WTC11 (cell line): Measurements from ENCODE around the gene BARX2. TPM values are rescaled to one million over a fixed set of nuclear protein-coding genes. Genes with fewer than 3 reads are reported as not detected.

Source experiments
- ATAC-seq: fragments of 200-7000 bp; cut with Tn5 transposase; 2 replicates; pipeline ENCODE4 v1.10.0; 2021; ENCODE audit warnings: mild to moderate bottlenecking, moderate library complexity
- CTCF ChIA-PET: fragments of 300-600 bp; sonication (Branson Sonifier 250); formaldehyde crosslinking; loops from one replicate; lab custom pipeline; 2021; ENCODE audit warnings: antibody characterized with exemption; lab: Charles Lee
- POLR2A ChIA-PET: fragments of 350-600 bp; sonication (Branson Sonifier 250); formaldehyde crosslinking; loops from one replicate; lab custom pipeline; 2021; ENCODE audit warnings: antibody characterized with exemption; lab: Charles Lee
- DNase-seq: peaks from one replicate; pipeline ENCODE4 v3.0.0; 2021; ENCODE audit warnings: low spot score
- H3K27ac Mint-ChIP-seq: 2 replicates; pipeline ENCODE4 v1.8.0; 2021; ENCODE audit warnings: mixed read lengths
- H3K27me3 Mint-ChIP-seq: 2 replicates; pipeline ENCODE4 v1.8.0; 2021; ENCODE audit warnings: low read depth, mild to moderate bottlenecking, moderate library complexity, mixed read lengths
- H3K36me3 Mint-ChIP-seq: 2 replicates; pipeline ENCODE4 v1.8.0; 2021; ENCODE audit warnings: mixed read lengths
- H3K4me1 Mint-ChIP-seq: 2 replicates; pipeline ENCODE4 v1.8.0; 2022; ENCODE audit warnings: mixed read lengths
- H3K4me3 Mint-ChIP-seq: 2 replicates; pipeline ENCODE4 v1.8.0; 2021; ENCODE audit warnings: mild to moderate bottlenecking, moderate library complexity, mixed read lengths
- H3K9me3 Mint-ChIP-seq: 2 replicates; pipeline ENCODE4 v1.8.0; 2021; ENCODE audit warnings: mixed read lengths
- AFF4 ChIP-seq: sonication (generic); formaldehyde crosslinking; IDR thresholded peaks from 2 replicates; pipeline ENCODE4 v1.8.1; 2023; ENCODE audit warnings: mild to moderate bottlenecking, missing genetic modification reagents, borderline replicate concordance
- ATF1 ChIP-seq: sonication (generic); formaldehyde crosslinking; IDR thresholded peaks from 2 replicates; pipeline ENCODE4 v1.8.1; 2023; ENCODE audit warnings: mild to moderate bottlenecking, moderate library complexity, missing genetic modification reagents
- CBFB ChIP-seq: sonication (generic); formaldehyde crosslinking; IDR thresholded peaks from 2 replicates; pipeline ENCODE4 v1.8.1; 2022; ENCODE audit warnings: mild to moderate bottlenecking, low read depth, missing genetic modification reagents
- CDX4 ChIP-seq: fragments of 250-450 bp; sonication (Bioruptor Pico); IDR thresholded peaks from 2 replicates; pipeline ENCODE4 v1.9.0; 2021; ENCODE audit warnings: moderate library complexity, mild to moderate bottlenecking, inconsistent platforms, borderline replicate concordance
- EMX1 ChIP-seq: fragments of 250-450 bp; sonication (Bioruptor Pico); IDR thresholded peaks from 2 replicates; pipeline ENCODE4 v1.8.0; 2021; ENCODE audit warnings: mild to moderate bottlenecking
- HMGA2 ChIP-seq: fragments of 250-450 bp; sonication (Bioruptor Pico); IDR thresholded peaks from 2 replicates; pipeline ENCODE4 v1.4.0; 2021; ENCODE audit warnings: mild to moderate bottlenecking, moderate library complexity
- HMGXB4 ChIP-seq: sonication (generic); formaldehyde crosslinking; IDR thresholded peaks from 2 replicates; pipeline ENCODE4 v1.8.1; 2023; ENCODE audit warnings: mild to moderate bottlenecking, moderate library complexity, missing genetic modification reagents
- JAZF1 ChIP-seq: fragments of 250-450 bp; sonication (Bioruptor Pico); IDR thresholded peaks from 2 replicates; pipeline ENCODE4 v1.9.0; 2021; ENCODE audit warnings: moderate library complexity, mild to moderate bottlenecking, inconsistent platforms
- JUN ChIP-seq: sonication (generic); formaldehyde crosslinking; IDR thresholded peaks from 2 replicates; pipeline ENCODE4 v1.8.0; 2023; ENCODE audit warnings: mild to moderate bottlenecking, missing genetic modification reagents
- NFYB ChIP-seq: sonication (generic); formaldehyde crosslinking; conservative IDR thresholded peaks from 2 replicates; pipeline ENCODE4 v1.8.0; 2022; ENCODE audit warnings: low read depth, missing genetic modification reagents
- PREB ChIP-seq: sonication (generic); formaldehyde crosslinking; IDR thresholded peaks from 2 replicates; pipeline ENCODE4 v1.8.1; 2022; ENCODE audit warnings: mild to moderate bottlenecking, missing genetic modification reagents, moderate library complexity, borderline replicate concordance
- SP1 ChIP-seq: sonication (generic); formaldehyde crosslinking; conservative IDR thresholded peaks from 2 replicates; pipeline ENCODE4 v1.8.1; 2022; ENCODE audit warnings: missing genetic modification reagents
- TEAD1 ChIP-seq: sonication (generic); formaldehyde crosslinking; IDR thresholded peaks from 2 replicates; pipeline ENCODE4 v1.8.0; 2022; ENCODE audit warnings: mild to moderate bottlenecking, missing genetic modification reagents
- ZBTB21 ChIP-seq: sonication (generic); formaldehyde crosslinking; IDR thresholded peaks from 2 replicates; pipeline ENCODE4 v1.8.1; 2023; ENCODE audit warnings: mild to moderate bottlenecking, missing genetic modification reagents, borderline replicate concordance
- ZMAT4 ChIP-seq: fragments of 250-450 bp; sonication (Bioruptor Pico); IDR thresholded peaks from 2 replicates; pipeline ENCODE4 v1.9.0; 2021; ENCODE audit warnings: mild to moderate bottlenecking
- ZNF138 ChIP-seq: sonication (generic); formaldehyde crosslinking; conservative IDR thresholded peaks from 2 replicates; pipeline ENCODE4 v1.8.1; 2022; ENCODE audit warnings: mild to moderate bottlenecking, moderate library complexity, missing genetic modification reagents
- ZNF219 ChIP-seq: sonication (generic); formaldehyde crosslinking; IDR thresholded peaks from 2 replicates; pipeline ENCODE4 v1.8.0; 2023; ENCODE audit warnings: missing genetic modification reagents, mild to moderate bottlenecking, borderline replicate concordance
- ZNF263 ChIP-seq: sonication (generic); formaldehyde crosslinking; IDR thresholded peaks from 2 replicates; pipeline ENCODE4 v1.8.1; 2022; ENCODE audit warnings: low read depth, mild to moderate bottlenecking, moderate library complexity, missing genetic modification reagents
- ZNF317 ChIP-seq: sonication (generic); formaldehyde crosslinking; IDR thresholded peaks from 2 replicates; pipeline ENCODE4 v1.8.1; 2023; ENCODE audit warnings: low read depth, mild to moderate bottlenecking, moderate library complexity, missing genetic modification reagents, borderline replicate concordance
- ZNF425 ChIP-seq: fragments of 250-450 bp; sonication (Bioruptor Pico); conservative IDR thresholded peaks from 2 replicates; pipeline ENCODE4 v1.9.0; 2021; ENCODE audit warnings: mild to moderate bottlenecking
- total RNA-seq: library from RNA; stranded (reverse); gene quantifications from 3 replicates; pipeline ENCODE4 v1.2.3, GENCODE V29; 2021

Gene BARX2
- total RNA-seq, 1 experiment from 2014 or later = not detected

GRCh38 chr11:129354691-129355090 is 21.0 kb upstream of the BARX2 start:
- Mint-ChIP-seq H3K27me3 (0 out of 2 replicates have a peak, but pooled peaks cover 3% of the 10 kb centered on the region), H3K9me3 (no peaks in the 10 kb centered on the region), H3K4me1 (no peaks in the 10 kb centered on the region), H3K27ac (no peak overlapping the region), H3K36me3 (no peaks in the 10 kb centered on the region), H3K4me3 (no peak overlapping the region)
- ATAC-seq (no peak), DNase-seq (no peak)
- ChIA-PET POLR2A (no interaction called here), CTCF (no interaction called here)
- TF ChIP-seq CBFB (CRISPR knock-in tag) = no peak
- no peak for TF ChIP-seq HMGA2 (CRISPR knock-in tag)
- TF ChIP-seq ZMAT4 = no peak
- no peak for TF ChIP-seq ZBTB21 (CRISPR knock-in tag)
- TF ChIP-seq EMX1 (CRISPR knock-in tag) = no peak
- TF ChIP-seq ATF1 = no peak
- no peak for TF ChIP-seq ZNF219 (CRISPR knock-in tag)
- TF ChIP-seq ZNF263 (CRISPR knock-in tag) = no peak
- TF ChIP-seq PREB = no peak
- TF ChIP-seq CDX4 (CRISPR knock-in tag) = no peak

- TF ChIP-seq HMGXB4 (CRISPR knock-in tag) (no peak), JUN (CRISPR knock-in tag) (no peak), TEAD1 (CRISPR knock-in tag) (no peak), ZNF317 (CRISPR knock-in tag) (no peak), SP1 (CRISPR knock-in tag) (no peak), ZNF425 (CRISPR knock-in tag) (no peak)
- TF ChIP-seq, all 79 proteins: peak for 0
- Mint-ChIP-seq H3K4me1 (no peaks in the 10 kb centered on the region), H3K27me3 (no peaks in the 10 kb centered on the region; the same call in 1 of the 2 replicates), H3K36me3 (no peaks in the 10 kb centered on the region), H3K4me3 (no peak overlapping the region), H3K9me3 (no peaks in the 10 kb centered on the region), H3K27ac (no peak overlapping the region)
- POLR2A ChIA-PET = no interaction called here
- ATAC-seq = no peak
- CTCF ChIA-PET = no interaction called here
- DNase-seq = no peak
Observed at GRCh38 chr11:129359748-129360147, 15.9 kb upstream of the BARX2 start.

- POLR2A ChIA-PET = no interaction called here
- ATAC-seq = peak; percentile 100
- Mint-ChIP-seq H3K36me3 (no peaks in the 10 kb centered on the region), H3K4me3 (no peak overlapping the region), H3K27ac (no peak overlapping the region), H3K9me3 (no peaks in the 10 kb centered on the region), H3K27me3 (peaks cover 32% of the 10 kb centered on the region), H3K4me1 (0 out of 2 replicates have a peak, but pooled peaks cover 4% of the 10 kb centered on the region)
- peak; percentile 92 for DNase-seq
- CTCF ChIA-PET = interaction anchor here (0.5 to 1.8 kb wide), 10 partner anchors 9 to 473 kb away, joined by 3 to 15 read pairs (median 5); partner anchors contain the start of gene BARX2
- TF ChIP-seq AFF4 (peak; percentile 50; the same call in 1 of the 2 replicates), CDX4 (CRISPR knock-in tag) (no peak), NFYB (CRISPR knock-in tag) (no peak), ATF1 (no peak), ZNF138 (no peak), JAZF1 (CRISPR knock-in tag) (no peak), ZNF317 (CRISPR knock-in tag) (no peak)
Observed at GRCh38 chr11:129364143-129364654, 11.4 kb upstream of the BARX2 start.
